MM.1S (cell line): ENCODE results near the gene CD200R1.

Experiments
- CTCF ChIP-seq: fragments of 300-600 bp; sonication (generic); IDR thresholded peaks from 2 replicates; pipeline ENCODE4 v1.5.1; 2016; ENCODE audit warnings: antibody characterized with exemption, low read length, mixed read lengths
- EZH2phosphoT487 ChIP-seq: fragments of 300-600 bp; sonication (generic); IDR thresholded peaks from 2 replicates; pipeline ENCODE4 v1.6.1; 2018; ENCODE audit warnings: antibody characterized with exemption, low read length

- TF ChIP-seq CTCF (no peak), EZH2phosphoT487 (no peak)
Observed at GRCh38 chr3:112987710-112988334, 12.9 kb upstream of the CD200R1 start.
